ENCODE results near the gene UCN.

UCN gene

GRCh38 chr2:27261241-27261925 is 46.9 kb downstream of the UCN start:
- no peak for DNase-seq (ENCODE audit: low read depth)

GRCh38 chr2:27258051-27258450 is 50.2 kb downstream of the UCN start:
- DNase-seq (ENCODE audit: low read depth), result no peak
